Measurements from ENCODE around the gene GPR158.
"Not testable (repeated sequence)": the region's sequence is repeated elsewhere in the genome, so short reads cannot be mapped to it uniquely, and the experiment has no call there.

GPR158 gene

DNA sequence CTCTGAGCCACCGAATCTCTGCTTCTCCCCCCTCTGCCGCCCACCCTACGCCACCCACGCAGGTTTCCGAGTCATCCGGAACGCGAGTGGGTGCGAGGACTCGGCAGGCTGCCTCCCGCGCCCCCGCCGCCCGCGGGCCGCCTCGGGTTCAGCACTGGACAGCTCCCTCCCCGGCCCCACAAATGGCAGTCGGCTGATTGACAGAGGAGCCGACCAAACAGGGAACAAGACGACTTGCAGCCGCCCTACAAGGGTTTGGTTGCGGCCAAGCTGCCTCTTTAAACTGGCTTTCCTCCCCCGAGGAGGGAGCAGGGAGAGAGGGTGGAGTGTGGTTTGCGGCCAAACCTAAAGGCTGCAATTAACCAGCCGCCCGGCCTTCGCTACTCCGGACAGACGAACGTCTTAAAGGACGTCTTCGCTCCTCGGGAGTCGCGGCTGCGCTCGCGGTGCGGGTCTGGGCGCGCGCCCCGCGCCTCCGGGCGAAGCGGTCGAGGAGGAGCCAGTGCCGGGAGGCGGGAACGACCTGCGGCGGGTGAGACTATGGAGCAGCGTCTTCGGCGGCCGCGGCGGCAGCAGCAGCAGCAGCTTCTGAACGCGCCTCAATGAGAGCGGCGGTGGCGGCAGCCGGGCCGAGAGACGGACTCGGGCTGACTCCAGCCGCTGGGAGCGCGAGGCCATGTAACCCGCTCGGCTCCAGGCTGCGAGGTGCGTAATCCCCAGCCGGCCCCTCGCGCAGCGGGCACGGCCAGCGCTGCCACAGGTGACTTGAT lies at the start of gene GPR158:
TSS of gene GPR158 (plus strand) at position 541 of the 770 bp plus-strand sequence. CDS start 420 bp downstream, outside the sequence.
- peak; percentile 17 for DNase-seq (ENCODE audit: low read depth)

DNA sequence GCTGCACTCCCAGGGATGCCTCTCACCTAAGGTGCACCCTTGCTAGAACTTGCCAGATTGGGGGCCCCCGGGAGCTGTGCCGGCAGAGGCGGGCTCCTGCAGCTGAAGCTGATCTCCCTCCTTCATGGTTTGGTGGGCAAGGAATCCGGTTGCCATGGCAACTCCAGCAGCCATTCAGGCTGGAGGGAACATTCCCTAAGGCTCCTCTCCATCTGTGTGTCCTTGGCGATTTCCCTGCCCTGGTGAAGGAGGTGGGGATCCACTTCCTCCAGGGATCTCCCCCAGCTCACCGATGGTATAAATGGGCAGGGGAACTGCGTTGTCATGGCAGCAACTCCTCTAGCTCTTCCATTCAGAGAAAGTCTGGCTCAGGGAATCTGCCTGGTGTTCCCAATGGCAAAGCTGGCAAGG lies 49.6 kb upstream of the GPR158 start:
- no peak for DNase-seq (ENCODE audit: low read depth)

- DNase-seq (ENCODE audit: low read depth), result no peak
Observed at GRCh38 chr10:25129592-25129991, 45.2 kb upstream of the GPR158 start.

GRCh38 chr10:25130906-25131305 lies 43.9 kb upstream of the GPR158 start:
- no peak for DNase-seq (ENCODE audit: low read depth)

GRCh38 chr10:25142116-25142864 lies 32.5 kb upstream of the GPR158 start:
- DNase-seq (ENCODE audit: low read depth), result no peak

DNA sequence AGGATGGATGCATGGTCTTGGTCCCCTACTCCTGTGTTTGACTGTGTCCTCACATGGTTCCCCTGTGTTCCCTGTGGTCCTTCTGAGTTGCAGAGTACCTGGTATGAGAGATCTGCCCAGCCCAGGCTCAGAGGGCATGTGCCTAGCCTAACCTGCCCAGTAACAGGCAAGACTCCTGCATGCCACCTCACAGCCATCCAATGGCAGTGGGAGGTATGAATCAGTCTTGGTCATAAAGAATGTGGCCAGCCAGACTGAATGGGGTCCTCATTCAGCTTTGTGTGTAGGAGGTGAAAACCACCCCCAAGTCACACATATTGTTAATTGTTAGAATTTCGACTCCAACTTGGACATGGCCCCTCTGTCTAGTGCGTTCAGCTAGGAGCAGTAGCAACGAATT lies 17.2 kb upstream of the GPR158 start:
- DNase-seq (ENCODE audit: low read depth), result no peak

GRCh38 chr10:25159591-25159990 lies 15.2 kb upstream of the GPR158 start:
- no peak for DNase-seq (ENCODE audit: low read depth)

GRCh38 chr10:25162391-25162790 lies 12.4 kb upstream of the GPR158 start:
- DNase-seq (ENCODE audit: low read depth), result no peak

DNA sequence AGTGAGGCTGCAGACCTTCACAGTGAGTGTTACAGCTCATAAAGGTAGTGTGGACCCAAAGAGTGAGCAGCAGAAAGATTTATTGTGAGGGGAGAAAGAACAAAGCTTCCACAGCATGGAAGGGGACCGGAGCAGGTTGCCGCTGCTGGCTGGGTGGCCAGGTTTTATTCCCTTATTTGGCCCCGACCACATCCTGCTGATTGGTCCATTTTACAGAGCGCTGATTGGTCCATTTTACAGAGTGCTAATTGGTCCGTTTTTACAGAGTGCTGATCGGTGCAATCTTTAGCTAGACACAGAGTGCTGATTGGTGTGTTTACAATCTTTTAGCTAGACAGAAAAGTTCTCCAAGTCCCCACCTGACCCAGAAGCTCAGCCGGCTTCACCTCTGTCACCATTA lies 11.3 kb upstream of the GPR158 start:
- not testable (repeated sequence) for DNase-seq (ENCODE audit: low read depth)

DNA sequence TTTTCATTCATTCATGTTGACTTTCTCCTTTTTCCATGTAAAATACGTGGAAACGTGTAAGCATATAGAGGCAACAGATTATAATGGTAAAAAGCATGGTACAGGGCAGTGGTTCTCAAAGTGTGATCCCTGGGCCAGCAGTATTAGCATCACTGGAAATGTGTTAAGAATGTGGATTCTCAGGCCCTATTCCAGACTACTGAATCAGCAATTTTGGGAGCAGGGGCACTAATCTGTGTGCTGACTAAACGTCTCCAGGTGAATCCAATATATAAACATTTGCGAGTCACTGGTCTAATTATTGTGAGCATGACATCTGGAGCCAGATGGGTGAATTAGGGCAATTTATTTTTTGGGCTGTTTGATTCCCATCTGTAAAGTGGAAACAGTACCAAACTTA lies 5.1 kb upstream of the GPR158 start:
- DNase-seq (ENCODE audit: low read depth), result no peak

- DNase-seq (ENCODE audit: low read depth), result no peak
Observed at GRCh38 chr10:25170627-25171026, 4.2 kb upstream of the GPR158 start.

- no peak for DNase-seq (ENCODE audit: low read depth)
Observed at GRCh38 chr10:25175527-25176420, 973 bp downstream of the GPR158 start.

- DNase-seq (ENCODE audit: low read depth), result no peak
Observed at GRCh38 chr10:25176421-25176968, 1.7 kb downstream of the GPR158 start.

- DNase-seq (ENCODE audit: low read depth), result no peak
Observed at GRCh38 chr10:25177093-25177753, 2.4 kb downstream of the GPR158 start.

DNA sequence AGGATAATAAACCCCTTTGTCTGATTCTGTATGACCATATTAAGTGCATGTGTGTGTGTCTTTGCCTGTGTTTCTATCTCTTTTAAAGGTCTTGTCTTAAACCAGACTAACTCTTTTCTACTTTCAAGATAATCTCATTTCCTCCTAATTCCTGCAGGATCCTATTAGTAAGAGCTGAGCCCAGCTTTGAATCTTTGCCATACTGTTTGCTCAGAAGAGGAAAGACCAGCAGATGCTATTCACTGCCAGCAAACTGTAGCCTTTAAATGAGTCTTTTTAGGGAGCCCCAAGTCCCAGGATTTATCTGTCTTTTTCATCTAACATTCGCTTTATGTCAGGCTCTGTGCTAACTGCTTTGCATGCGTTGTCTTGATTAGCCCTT lies 2.9 kb downstream of the GPR158 start:
- no peak for DNase-seq (ENCODE audit: low read depth)

DNA sequence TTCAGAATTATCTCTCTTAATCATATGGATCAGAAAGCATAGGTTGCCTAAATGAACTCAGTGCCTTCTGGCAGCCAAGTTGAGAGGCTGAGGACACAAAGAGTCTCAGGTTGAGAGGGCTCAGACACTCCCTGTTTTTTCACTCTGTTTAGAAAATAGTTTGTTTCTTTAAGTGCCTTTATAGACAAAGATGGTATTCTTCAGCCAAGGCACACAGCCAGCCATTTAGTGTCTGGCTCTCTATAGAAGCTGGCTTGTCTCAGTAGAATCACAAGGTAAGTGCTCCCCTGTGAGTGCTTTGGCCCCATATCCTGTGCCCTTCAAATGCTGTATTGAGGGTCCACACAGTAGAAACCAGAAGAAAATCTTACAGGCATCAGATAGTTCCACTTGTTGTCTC lies 3.6 kb downstream of the GPR158 start:
- DNase-seq (ENCODE audit: low read depth), result no peak

GRCh38 chr10:25180801-25181200 lies 6.0 kb downstream of the GPR158 start:
- DNase-seq (ENCODE audit: low read depth), result no peak

GRCh38 chr10:25182636-25183035 lies 7.8 kb downstream of the GPR158 start:
- DNase-seq (ENCODE audit: low read depth), result no peak

GRCh38 chr10:25191162-25191895 lies 16.5 kb downstream of the GPR158 start:
- DNase-seq (ENCODE audit: low read depth), result no peak

DNA sequence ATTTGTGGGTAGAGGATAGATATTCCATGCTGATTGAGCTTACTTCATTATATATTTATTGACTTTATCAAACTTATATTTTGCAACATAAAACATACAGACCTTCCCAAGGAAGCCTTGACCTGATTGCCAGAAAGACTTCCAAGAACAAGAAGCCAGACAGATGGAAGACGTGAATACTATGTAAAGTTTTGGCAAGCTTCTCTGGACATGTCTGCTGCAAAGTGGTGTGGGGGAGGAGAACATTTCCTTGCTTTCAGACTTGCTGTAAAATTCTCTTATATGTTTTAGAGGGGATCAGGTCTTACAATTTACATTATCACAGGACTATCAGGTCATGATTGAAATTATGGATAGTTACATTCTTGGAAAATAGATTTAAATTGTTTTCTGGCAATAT lies 23.4 kb downstream of the GPR158 start:
- DNase-seq (ENCODE audit: low read depth), result no peak

Data from stimulated activated CD8-positive, alpha-beta memory T cell treated with anti-CD3 and anti-CD28 coated beads, Interleukin-7, amount 100 ng/mL, for 24 hours (primary cell).